SK-N-SH (cell line): ENCODE data around the gene CD300H.

Experiments used
- POLR2AphosphoS5 ChIP-seq: IDR thresholded peaks from 2 replicates; pipeline ENCODE4 v1.6.1; 2012; ENCODE audit warnings: low read depth, low read length
- RCOR1 ChIP-seq: fragments of 150-350 bp; IDR thresholded peaks from 2 replicates; pipeline ENCODE4 v1.6.1; 2017; ENCODE audit warnings: antibody characterized with exemption, low read length
- RFX5 ChIP-seq: IDR thresholded peaks from 2 replicates; pipeline ENCODE4 v1.6.1; 2012; ENCODE audit warnings: mild to moderate bottlenecking, improper control_type of control experiment, low read length
- SIN3A ChIP-seq: IDR thresholded peaks from 2 replicates; pipeline ENCODE4 v1.6.1; 2012; ENCODE audit warnings: low read depth, mild to moderate bottlenecking, low read length, moderate library complexity, borderline replicate concordance
- TAF1 ChIP-seq: IDR thresholded peaks from 2 replicates; pipeline ENCODE4 v1.6.1; 2012; ENCODE audit warnings: low read depth, mild to moderate bottlenecking, low read length, moderate library complexity, borderline replicate concordance
- YY1 ChIP-seq: IDR thresholded peaks from 2 replicates; pipeline ENCODE4 v1.4.0; 2012; ENCODE audit warnings: low read depth, mild to moderate bottlenecking
- TF ChIP-seq, protein P1 (sequence below): fragments of 200-600 bp; sonication (generic); IDR thresholded peaks from 2 replicates; pipeline ENCODE4 v1.6.1; 2017; ENCODE audit warnings: antibody characterized with exemption, mild to moderate bottlenecking, moderate library complexity

DNA sequence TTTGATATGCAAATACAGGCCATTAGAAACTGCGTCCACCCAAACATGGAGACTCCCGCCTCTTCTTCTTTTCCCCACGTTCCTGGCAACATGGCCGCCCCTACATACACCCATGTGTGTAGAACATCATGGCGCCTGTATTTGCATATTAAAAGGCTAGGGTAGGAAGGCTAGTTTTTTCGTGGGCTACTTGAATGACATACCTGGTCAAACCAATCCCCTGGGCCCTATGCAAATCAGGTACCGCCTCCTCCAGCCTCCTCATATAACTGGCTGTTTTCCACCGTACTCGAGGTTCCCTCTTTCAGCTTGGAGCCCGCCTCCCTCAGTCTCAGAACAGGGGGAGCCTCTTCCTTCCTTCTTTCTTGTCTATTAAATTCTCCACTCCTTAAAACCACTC is 35.2 kb downstream of the CD300H start:
- TF ChIP-seq, protein P1, sequence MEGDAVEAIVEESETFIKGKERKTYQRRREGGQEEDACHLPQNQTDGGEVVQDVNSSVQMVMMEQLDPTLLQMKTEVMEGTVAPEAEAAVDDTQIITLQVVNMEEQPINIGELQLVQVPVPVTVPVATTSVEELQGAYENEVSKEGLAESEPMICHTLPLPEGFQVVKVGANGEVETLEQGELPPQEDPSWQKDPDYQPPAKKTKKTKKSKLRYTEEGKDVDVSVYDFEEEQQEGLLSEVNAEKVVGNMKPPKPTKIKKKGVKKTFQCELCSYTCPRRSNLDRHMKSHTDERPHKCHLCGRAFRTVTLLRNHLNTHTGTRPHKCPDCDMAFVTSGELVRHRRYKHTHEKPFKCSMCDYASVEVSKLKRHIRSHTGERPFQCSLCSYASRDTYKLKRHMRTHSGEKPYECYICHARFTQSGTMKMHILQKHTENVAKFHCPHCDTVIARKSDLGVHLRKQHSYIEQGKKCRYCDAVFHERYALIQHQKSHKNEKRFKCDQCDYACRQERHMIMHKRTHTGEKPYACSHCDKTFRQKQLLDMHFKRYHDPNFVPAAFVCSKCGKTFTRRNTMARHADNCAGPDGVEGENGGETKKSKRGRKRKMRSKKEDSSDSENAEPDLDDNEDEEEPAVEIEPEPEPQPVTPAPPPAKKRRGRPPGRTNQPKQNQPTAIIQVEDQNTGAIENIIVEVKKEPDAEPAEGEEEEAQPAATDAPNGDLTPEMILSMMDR: no peak
- TF ChIP-seq RCOR1: no peak
- no peak for TF ChIP-seq RFX5
- no peak for TF ChIP-seq POLR2AphosphoS5
- TF ChIP-seq SIN3A: no peak
- TF ChIP-seq YY1: no peak
- TF ChIP-seq TAF1: no peak
